ENCODE results near the gene DCST2. TPM values are rescaled to one million over a fixed set of nuclear protein-coding genes. Genes with fewer than 3 reads are reported as not detected.

DCST2 gene
- total and polyA plus RNA-seq, 7 donors = 0.04 to 0.56 (median 0.19) TPM; not detected in 2

DNA sequence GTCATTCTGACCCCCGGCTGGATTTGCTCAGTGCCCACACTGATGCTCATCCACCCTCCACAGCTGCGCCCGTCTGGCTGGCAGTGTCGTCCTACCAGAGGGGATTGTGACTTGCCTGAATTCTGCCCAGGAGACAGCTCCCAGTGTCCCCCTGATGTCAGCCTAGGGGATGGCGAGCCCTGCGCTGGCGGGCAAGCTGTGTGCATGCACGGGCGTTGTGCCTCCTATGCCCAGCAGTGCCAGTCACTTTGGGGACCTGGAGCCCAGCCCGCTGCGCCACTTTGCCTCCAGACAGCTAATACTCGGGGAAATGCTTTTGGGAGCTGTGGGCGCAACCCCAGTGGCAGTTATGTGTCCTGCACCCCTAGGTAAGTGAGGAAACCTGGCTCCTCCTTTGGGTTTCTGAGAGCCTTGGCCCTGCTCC is 24.2 kb upstream of the DCST2 start:
- no peak overlapping the region for H3K27ac ChIP-seq
- DNase-seq (no peak), ATAC-seq (no peak)
- no peak for TF ChIP-seq CTCF (IDR thresholded peaks at IDR 0.05)
- no peaks in the 10 kb centered on the region for H3K27me3 ChIP-seq (ENCODE audit: insufficient read depth in 3 of 3, low read length in 2 of 3)
- intact Hi-C loops (cut with DNase I) = loop anchor here in 1 of 2 donors (10.0 kb wide), 1 partner anchor 503 kb away; the partner anchor contains the start of gene UBE2Q1
- H3K4me1 ChIP-seq = peaks cover 12% of the 10 kb centered on the region
- H3K4me3 ChIP-seq = no peak overlapping the region
- peaks cover 0 to 82% of the 10 kb centered on the region in 2 donors for H3K36me3 ChIP-seq (ENCODE audit: insufficient read depth in 1 of 2, low read depth in 1 of 2)
- 92 to 94% (median 93%) methylated on average over 13 of the region's 13 CpGs for WGBS, 3 donors
- no peaks in the 10 kb centered on the region for H3K9me3 ChIP-seq

- no peak overlapping the region for H3K27ac ChIP-seq
- H3K27me3 ChIP-seq (ENCODE audit: insufficient read depth in 3 of 3, low read length in 2 of 3) = no peaks in the 10 kb centered on the region
- peaks cover 6% of the 10 kb centered on the region for H3K4me1 ChIP-seq
- no peaks in the 10 kb centered on the region for H3K9me3 ChIP-seq
- no peak for TF ChIP-seq CTCF (IDR thresholded peaks at IDR 0.05)
- H3K36me3 ChIP-seq (ENCODE audit: insufficient read depth in 1 of 2, low read depth in 1 of 2) = peaks cover 0 to 82% of the 10 kb centered on the region in 2 donors
- DNase-seq = no peak
- WGBS, 3 donors = 88 to 91% (median 90%) methylated on average over 8 of the region's 8 CpGs
- H3K4me3 ChIP-seq = no peak overlapping the region
- intact Hi-C loops (cut with DNase I) = loop anchor here in 1 of 2 donors (10.0 kb wide), 1 partner anchor 502 kb away; the partner anchor contains the start of gene UBE2Q1
- ATAC-seq = no peak
Measured at GRCh38 chr1:155057104-155057503, 23.5 kb upstream of the DCST2 start.

GRCh38 chr1:155053531-155054105 is 20.0 kb upstream of the DCST2 start:
- intact Hi-C loops (cut with DNase I) = loop anchor here in 1 of 2 donors (10.0 kb wide), 1 partner anchor 499 kb away; the partner anchor contains the start of gene UBE2Q1
- no peak for ATAC-seq
- Histone ChIP-seq H3K4me3 (no peak overlapping the region), H3K27ac (peak overlapping the region; percentile 0), H3K4me1 (peaks cover 16% of the 10 kb centered on the region), H3K27me3 (ENCODE audit: insufficient read depth in 3 of 3, low read length in 2 of 3) (no peaks in the 10 kb centered on the region), H3K36me3 (ENCODE audit: insufficient read depth in 1 of 2, low read depth in 1 of 2) (peaks cover 0 to 57% of the 10 kb centered on the region in 2 donors), H3K9me3 (no peaks in the 10 kb centered on the region)
- no peak for TF ChIP-seq CTCF (IDR thresholded peaks at IDR 0.05)
- WGBS, 3 donors = 78 to 87% (median 83%) methylated on average over 7 of the region's 7 CpGs
- no peak for DNase-seq

DNA sequence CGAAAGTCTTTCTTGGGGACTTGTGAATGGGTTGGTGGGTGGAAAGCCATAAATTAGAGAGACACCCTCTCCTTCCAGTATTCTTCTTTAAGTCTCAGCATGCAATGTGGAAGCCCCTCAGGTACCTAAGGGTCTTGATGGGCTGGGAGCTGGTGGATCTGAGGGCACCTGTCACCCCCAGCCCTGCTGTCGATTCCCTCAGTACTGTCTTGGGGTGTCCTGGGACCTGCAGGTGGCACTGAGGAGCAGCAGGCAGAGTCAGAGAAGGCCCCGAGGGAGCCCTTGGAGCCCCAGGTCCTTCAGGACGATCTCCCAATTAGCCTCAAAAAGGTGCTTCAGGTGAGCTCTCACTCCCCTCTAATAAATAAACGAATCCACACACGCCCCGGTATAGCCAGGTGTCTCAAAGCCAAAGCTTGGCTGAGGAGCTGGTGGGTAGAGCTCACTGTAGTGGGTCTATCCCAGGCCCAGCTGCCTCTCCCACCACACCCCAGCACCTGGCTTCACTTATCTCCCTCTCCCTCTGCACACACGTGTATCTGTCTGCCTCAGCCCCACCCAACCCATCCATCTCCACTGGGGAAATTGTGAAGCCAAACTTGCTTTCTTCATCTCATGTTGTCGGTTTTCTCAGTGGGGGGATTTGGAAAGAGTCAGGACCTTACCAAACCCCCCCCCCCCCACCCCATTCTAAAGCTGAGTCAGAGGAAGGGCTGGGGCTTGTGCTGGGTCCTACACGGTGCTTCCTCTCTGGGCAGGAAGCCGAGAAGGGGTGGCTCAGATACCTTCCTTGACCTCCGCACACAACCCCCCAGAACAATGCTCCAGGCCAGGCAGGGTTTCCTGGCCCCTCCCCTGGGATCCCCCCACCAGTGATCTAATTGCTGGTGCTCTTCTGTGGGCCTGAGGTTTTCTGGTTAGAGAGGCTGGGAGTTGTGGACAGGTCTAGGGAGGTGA is 19.1 kb upstream of the DCST2 start:
- TF ChIP-seq CTCF (IDR thresholded peaks at IDR 0.05) = peak; percentile 5
- Histone ChIP-seq H3K36me3 (ENCODE audit: insufficient read depth in 1 of 2, low read depth in 1 of 2) (peaks cover 0 to 48% of the 10 kb centered on the region in 2 donors), H3K27me3 (ENCODE audit: insufficient read depth in 3 of 3, low read length in 2 of 3) (no peaks in the 10 kb centered on the region), H3K4me3 (peak overlapping the region; percentile 88), H3K4me1 (peaks cover 23% of the 10 kb centered on the region), H3K9me3 (no peaks in the 10 kb centered on the region), H3K27ac (peak overlapping the region; percentile 86)
- WGBS, 3 donors = 55 to 58% (median 57%) methylated on average over 12 of the region's 12 CpGs
- peak; percentile 41 to 71 for DNase-seq
- intact Hi-C loops (cut with DNase I) = loop anchor here in 1 of 2 donors (10.0 kb wide), 1 partner anchor 498 kb away; the partner anchor contains the start of gene UBE2Q1
- ATAC-seq = no peak

Measured in psoas muscle (tissue), 8 donors.